CD4-positive, alpha-beta T cell treated with Interleukin-4 for 4 hours (primary cell): Measurements from ENCODE around the gene SETD6.
"Not testable (repeated sequence)": the region's sequence is repeated elsewhere in the genome, so short reads cannot be mapped to it uniquely, and the experiment has no call there.

Source experiments
- DNase-seq: peaks from one replicate; pipeline ENCODE4 v3.0.0-alpha.2; 2020

The SETD6 gene

DNA sequence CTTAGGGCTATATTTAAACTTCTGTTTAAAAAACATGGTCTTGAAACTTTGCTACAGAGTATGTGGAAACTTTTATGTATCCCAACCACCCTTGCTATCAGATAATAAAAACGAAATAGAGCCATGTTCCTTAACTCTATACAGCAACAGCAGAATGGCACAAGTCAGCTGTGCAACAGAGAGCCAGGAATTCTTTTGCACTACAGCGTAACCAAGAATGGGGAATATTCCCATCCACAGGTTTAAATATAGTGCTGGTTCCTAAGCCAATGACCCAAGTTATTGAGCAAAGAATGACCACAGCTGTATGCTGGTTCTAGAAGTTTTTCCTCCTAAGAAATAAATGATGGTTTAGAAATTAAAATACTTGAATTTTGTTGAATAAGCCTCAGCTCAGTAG, 33.1 kb downstream of the SETD6 start:
- no peak for DNase-seq

DNA sequence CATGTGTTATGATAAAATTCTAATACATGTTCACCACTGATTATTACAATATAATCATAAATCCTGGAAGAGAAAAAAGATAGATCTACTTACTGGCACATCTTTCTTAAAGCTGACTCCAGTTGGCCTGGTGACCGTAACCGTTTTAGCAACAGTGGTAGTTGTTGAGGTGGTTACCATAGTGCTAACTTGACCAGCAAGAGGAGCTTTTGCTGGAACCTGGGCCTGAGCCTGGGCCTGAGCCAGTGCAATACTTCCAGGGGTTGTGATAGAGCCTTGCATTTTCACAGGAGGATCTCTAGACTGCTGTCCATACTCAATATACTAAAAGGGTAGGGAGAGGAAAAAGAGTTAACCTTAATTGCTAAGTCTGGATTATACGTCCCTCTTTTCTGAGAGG, 36.2 kb downstream of the SETD6 start:
- no peak for DNase-seq

DNA sequence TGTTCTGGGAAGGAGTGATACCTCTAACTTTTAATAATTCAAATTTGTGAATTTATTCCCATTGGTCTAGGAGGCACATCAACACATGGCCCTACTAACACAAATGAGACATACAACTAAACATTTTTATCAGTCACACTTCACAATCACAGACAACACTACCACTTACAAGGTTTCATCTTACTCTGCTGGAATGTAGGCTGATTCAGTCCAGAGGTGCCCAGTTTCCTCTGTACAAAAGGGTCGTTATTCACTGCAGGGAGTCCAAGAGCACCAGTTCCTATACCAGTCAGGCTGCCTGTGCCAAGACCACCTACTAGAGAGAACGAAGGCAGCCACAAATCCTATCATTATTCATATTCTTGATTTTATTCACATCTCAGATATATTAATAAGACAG, 41.4 kb downstream of the SETD6 start:
- no peak for DNase-seq

DNA sequence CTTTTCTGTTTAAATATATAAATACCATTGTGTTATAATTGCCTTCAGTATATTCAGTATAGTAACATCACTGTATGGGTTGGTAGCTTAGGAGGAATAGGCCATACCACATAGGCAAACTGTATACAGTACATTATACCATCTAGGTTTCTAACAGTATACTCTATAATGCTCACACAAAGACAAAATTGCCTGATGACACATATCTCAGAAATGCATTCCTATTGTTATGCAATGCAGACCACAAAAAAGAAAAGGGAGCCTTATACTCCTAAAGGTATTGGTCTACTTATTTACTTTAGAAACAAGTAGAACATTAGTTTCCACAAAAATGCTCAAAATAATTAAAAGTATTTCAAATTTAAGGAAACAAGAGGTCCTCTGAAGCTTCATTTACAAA, 47.9 kb downstream of the SETD6 start:
- DNase-seq = no peak

DNA sequence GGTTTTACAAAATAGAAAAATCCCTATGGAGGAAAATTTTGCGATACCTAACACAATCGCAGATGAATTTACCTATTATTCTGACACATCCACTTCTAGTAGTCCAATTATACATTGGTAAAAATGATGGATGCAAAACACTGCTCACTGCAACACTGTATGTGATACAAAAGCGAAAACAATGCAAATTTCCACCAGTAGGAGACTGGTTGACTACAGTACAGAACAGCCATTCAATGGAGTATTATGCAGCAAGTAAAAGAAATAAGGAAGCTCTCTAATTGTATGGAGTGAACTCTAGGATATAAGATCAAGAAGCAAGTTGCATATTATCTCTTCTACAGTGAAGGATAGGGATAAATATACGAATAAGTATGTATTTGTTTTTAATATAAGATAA, 48.5 kb downstream of the SETD6 start:
- DNase-seq = no peak

DNA sequence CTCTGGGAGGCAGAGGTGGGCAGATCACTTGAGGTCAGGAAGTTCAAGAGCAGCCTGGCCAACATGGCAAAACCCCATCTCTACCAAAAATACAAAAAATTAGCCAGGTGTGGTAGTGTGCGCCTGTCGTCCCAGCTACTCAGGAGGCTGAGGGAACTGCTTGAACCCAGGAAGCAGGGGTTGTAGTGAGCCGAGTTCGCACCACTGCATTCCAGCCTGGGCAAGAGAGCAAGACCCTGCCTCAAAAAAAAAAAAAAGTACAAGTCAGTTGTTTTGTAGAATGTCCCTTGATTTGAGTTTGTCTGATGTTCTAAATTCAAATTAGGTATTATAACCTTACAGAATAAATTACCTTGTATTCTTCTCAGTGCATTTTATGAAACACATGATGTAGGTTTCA, 50.4 kb downstream of the SETD6 start:
- not testable (repeated sequence) for DNase-seq
